Endometrium (tissue), 2 donors: Measurements from ENCODE around the gene SLC9A2.

ENCODE experiments used
- FAIRE-seq: peaks from 2 replicates; lab custom pipeline; 2012; peaks lifted over from hg19 to GRCh38; lab: Jason Lieb, UNC
- donor health status: control.
- donor health status: control.

Gene SLC9A2

GRCh38 chr2:102672107-102672776, 52.9 kb downstream of the SLC9A2 start:
- no peak for FAIRE-seq

DNA sequence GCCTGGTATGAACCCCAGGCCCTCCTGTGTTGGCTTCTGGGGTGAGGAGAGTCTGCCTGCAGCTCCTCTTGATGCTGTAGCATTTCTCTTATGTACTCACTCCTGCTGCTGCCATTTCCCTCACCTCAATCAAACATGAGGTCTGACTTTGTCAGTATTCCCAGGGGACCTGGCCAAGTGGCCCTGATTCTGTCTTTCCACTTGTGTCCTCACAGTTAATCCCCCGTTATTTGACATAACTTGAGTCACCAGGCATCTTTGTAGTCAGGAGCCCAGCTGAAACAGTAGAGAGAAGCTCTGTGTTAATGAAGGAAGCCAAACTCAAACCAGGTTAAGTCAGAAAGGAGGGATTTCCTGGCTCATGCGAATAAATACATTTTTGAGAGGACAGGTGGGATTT, 55.0 kb downstream of the SLC9A2 start:
- FAIRE-seq: no peak

DNA sequence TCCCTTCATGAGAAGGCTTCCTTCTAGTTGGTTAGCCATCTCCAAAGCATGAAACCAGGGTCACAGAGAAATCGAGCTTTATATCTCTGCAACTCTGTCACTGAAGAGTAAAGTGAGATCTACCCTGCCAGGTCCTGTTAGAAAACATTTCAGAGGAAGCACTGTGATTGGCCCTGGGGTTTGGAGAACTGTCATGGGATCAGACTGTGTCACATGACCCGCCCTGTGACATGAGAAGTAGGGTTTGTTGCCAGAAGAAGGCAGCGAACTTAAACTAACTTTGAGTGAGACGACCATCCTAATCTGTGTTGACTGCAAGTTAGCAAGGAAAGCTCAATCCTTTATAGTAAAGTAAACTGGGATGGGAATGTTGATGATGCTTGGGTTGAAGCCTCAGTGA, 55.5 kb downstream of the SLC9A2 start:
- FAIRE-seq: no peak

DNA sequence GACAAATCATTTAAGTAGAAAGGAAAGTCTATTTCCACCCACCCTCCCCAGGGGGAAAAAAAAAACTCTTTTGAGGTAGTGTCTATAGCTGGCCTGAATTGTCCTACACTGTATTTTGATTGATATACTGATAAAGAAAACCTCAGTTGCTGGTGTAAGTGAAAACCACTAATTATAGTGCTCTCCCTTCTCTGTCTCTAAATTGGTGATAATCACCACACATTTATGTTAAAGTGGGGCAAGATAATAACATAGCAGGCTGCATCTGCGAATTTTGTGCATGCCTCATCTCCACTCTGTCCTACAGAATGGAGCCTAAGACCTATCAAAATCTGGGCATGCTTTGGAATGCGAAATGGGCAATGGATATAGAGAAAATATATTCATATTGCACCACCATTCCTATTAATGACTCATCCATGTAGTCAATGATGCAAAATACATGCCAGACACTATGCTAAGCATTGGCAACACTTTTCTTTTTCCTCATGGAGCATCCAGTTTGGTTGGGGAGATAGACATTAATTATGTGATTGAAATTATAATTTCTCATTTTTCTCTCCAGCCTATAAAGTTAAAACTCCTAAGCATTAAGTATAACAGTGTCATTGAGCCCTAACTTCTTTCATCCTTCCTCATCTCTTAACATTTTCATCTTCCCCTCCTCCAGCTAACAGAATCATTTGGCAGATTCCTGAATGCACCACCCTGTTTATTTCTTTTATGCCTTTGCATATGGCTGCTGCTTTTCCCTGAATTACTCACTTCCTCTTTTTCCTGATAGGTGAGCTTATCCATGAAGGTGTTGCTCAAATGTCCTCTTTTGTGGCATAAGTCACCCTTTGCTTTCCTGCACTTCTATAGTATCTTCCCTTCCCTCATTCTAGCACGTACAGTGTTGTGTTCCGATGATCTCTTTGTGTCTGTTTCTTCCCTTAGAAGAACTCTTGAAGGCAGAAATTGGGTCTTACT, 58.2 kb downstream of the SLC9A2 start:
- no peak for FAIRE-seq

GRCh38 chr2:102678442-102678841, 59.1 kb downstream of the SLC9A2 start:
- FAIRE-seq: no peak

GRCh38 chr2:102686479-102687439, 67.4 kb downstream of the SLC9A2 start:
- FAIRE-seq: no peak

GRCh38 chr2:102690012-102690411, 70.7 kb downstream of the SLC9A2 start:
- no peak for FAIRE-seq

GRCh38 chr2:102696463-102696862, 77.1 kb downstream of the SLC9A2 start:
- FAIRE-seq: no peak

DNA sequence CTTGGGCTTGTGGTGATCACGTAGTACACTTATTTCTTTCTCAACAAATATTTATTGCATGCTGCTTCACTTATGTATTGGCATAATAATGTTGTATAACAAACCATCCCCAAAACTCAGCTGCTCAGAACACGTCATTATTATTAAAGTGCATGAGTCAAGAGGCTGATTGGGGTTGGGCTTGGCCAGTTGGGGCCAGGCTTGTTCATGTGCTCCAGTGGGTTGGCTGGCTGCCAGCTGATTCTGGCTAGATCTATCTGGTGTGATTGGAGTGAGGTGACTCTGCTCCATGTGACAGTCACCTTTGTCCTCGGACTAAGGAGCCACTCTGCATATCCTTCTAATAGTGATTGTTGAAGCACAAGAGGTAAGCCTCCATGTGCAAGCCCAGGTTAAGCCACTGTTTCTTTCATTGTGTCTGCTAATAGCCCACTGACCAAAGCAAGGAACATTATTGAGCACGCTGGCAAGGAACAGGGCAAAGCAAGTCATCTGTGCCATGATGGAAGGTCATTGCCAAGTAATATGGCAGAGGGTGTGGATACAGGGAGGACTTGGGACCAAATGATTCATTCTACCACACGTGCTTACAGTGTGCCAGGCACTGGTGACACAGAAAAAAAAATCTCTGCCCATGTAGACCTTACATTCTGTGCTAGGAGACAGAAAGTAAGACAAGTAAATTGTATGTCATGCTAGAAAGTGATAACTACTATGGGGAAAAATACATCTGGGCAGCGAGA, 79.2 kb downstream of the SLC9A2 start:
- FAIRE-seq: no peak

DNA sequence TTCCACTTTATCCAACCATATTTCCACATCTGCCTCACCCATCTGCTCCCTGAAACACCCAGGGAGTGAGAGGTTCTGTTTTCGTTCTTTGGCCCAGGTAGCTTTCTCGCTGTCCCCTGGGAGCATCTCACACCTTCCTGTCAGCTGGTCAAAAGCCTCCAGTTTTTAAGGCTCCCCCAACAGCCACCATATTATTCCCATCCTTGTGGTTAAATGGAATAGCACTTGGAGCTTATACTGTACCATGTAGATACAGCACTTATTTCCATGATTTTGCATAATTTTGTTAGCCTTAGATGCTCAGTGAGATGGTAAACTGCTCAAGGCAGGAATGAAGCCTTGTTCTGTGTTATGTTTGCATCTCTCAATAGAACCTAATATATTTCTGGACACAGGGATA, 84.0 kb downstream of the SLC9A2 start:
- FAIRE-seq: no peak

DNA sequence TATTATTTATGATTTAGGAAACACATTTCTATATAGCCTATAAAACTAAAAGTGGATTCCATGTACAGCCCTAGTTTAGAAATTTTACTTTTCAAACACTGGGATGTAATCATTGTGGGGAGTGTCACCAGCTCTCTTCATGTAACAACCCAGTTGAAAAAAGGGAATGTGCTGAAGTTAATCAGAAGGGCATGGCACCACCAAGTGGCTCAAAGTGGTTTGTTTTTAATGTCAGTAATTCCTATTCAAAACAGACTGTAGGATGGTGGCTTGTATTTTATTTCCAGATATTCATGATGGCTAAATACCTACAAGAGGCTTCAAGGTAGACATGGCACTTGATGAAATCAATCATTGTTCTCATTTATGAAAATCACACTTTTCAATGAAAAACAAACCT, 84.4 kb downstream of the SLC9A2 start:
- no peak for FAIRE-seq

GRCh38 chr2:102704531-102704930, 85.2 kb downstream of the SLC9A2 start:
- FAIRE-seq: no peak

- FAIRE-seq: no peak
Observed at GRCh38 chr2:102707796-102708695, 88.7 kb downstream of the SLC9A2 start.

GRCh38 chr2:102708847-102709559, 89.7 kb downstream of the SLC9A2 start:
- FAIRE-seq: no peak

DNA sequence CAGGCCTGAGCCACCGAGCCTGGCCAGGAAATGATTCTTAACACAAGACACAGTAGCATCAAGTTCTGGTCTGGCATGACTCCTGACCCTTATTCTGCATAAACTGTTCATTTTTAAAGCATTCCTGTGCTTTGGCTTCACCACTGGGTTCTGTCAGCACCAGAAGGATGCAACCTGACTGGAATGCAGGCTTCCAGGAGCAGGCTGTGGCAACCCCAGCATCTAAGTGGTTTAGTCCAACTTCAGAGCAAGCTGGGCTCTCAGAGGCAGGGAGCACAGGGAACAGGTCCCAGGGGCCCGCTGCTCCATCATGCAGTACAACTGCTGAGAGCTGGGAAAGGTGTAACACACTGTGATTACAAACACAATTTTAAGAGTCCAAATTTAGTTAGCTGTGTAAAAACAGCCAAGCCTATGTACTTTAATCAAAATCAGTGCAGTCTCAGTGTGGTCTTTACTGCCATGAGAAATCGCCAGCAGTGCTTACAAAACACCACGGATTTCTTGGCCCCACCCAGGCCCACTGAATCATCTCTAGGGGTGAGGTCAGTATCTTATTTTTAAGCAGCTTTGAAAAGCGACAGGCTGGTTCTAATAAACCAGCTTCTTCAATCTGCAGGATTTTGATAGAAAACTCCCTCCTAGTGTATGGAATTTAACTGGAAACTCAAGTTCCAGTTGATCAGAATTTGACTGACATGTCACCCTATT, 98.1 kb downstream of the SLC9A2 start:
- no peak for FAIRE-seq

GRCh38 chr2:102718387-102719316, 99.3 kb downstream of the SLC9A2 start:
- no peak for FAIRE-seq

DNA sequence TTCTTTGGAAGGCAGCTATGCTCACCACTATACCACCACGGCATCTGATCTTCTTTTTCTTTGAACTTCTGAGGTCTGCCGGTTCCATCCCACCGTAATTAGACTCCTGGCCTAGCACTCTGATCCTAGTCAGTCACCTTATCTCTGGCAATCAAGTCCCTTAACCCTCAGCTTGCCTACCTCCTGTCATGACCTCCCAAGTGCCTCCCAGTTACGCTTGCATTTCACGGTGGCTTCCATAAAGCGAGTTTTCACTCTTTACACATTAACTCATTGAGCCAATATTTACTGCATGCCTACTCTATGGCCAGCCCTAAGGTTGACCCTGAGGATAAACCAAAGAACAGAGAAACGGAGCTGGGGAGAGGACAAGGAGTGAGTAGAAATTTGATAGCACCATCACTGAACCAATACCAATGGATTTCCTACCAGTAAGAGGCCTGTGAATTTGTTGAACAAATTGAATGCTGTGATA, 104.7 kb downstream of the SLC9A2 start:
- no peak for FAIRE-seq

GRCh38 chr2:102724553-102724952, 105.2 kb downstream of the SLC9A2 start:
- FAIRE-seq: no peak
